Trophoblast cell (in vitro differentiated cells and primary cell): ENCODE data around the gene TEX22.

ENCODE experiments used
- DNase-seq, 2 donors: peaks; one replicate each; pipeline ENCODE4 v3.0.0-alpha.2; 2016
- H2AFZ ChIP-seq: 2 replicates; pipeline ENCODE4 v1.6.1; 2013; ENCODE audit warnings: low read length, moderate library complexity, mild to moderate bottlenecking; ENCODE audit not compliant: insufficient read depth, poor library complexity
- H2AK5ac ChIP-seq: 2 replicates; pipeline ENCODE4 v1.6.1; 2013; ENCODE audit warnings: mild to moderate bottlenecking, low read length
- H2BK120ac ChIP-seq: 2 replicates; pipeline ENCODE4 v1.6.1; 2013; ENCODE audit warnings: low read length, mild to moderate bottlenecking, moderate library complexity; ENCODE audit not compliant: insufficient read depth, poor library complexity
- H2BK12ac ChIP-seq: 2 replicates; pipeline ENCODE4 v1.6.1; 2013; ENCODE audit warnings: mild to moderate bottlenecking, low read length, moderate library complexity
- H2BK5ac ChIP-seq: 2 replicates; pipeline ENCODE4 v1.6.1; 2013; ENCODE audit warnings: low read length, low read depth, moderate library complexity, mild to moderate bottlenecking; ENCODE audit not compliant: poor library complexity
- H3K14ac ChIP-seq: 2 replicates; pipeline ENCODE4 v1.6.1; 2013; ENCODE audit warnings: mild to moderate bottlenecking, low read length
- H3K18ac ChIP-seq: 2 replicates; pipeline ENCODE4 v1.6.1; 2013; ENCODE audit warnings: mild to moderate bottlenecking, low read length
- H3K23ac ChIP-seq: 2 replicates; pipeline ENCODE4 v1.6.1; 2013; ENCODE audit warnings: low read length
- H3K27ac ChIP-seq: 2 replicates; pipeline ENCODE4 v1.5.1; 2013; ENCODE audit warnings: low read depth, mild to moderate bottlenecking, inconsistent platforms, low read length, moderate library complexity
- H3K27me3 ChIP-seq: 2 replicates; pipeline ENCODE4 v1.6.1; 2013; ENCODE audit warnings: inconsistent platforms, mild to moderate bottlenecking, low read length, moderate library complexity; ENCODE audit not compliant: insufficient read depth
- H3K36me3 ChIP-seq, 2 experiments: 1 replicate in 1 of 2; 2 replicates in 1 of 2; pipeline ENCODE4 v1.6.1; 2013; ENCODE audit warnings: low read length in 2 of 2, mild to moderate bottlenecking in 2 of 2, moderate library complexity in 1 of 2; ENCODE audit not compliant: insufficient read depth in 2 of 2, control insufficient read depth in 1 of 2
- H3K4ac ChIP-seq: 2 replicates; pipeline ENCODE4 v1.6.1; 2013; ENCODE audit warnings: low read depth, mild to moderate bottlenecking, low read length, moderate library complexity
- H3K4me1 ChIP-seq, 2 experiments: 1 replicate in 1 of 2; 2 replicates in 1 of 2; pipeline ENCODE4 v1.6.1; 2013; ENCODE audit warnings: low read length in 2 of 2, mild to moderate bottlenecking in 2 of 2, moderate library complexity in 1 of 2; ENCODE audit not compliant: insufficient read depth in 2 of 2, control insufficient read depth in 1 of 2
- H3K4me2 ChIP-seq: 2 replicates; pipeline ENCODE4 v1.6.1; 2013; ENCODE audit warnings: inconsistent platforms, mild to moderate bottlenecking, low read length, moderate library complexity
- H3K4me3 ChIP-seq: 2 replicates; pipeline ENCODE4 v1.5.1; 2013; ENCODE audit warnings: mild to moderate bottlenecking, low read depth, low read length, inconsistent platforms
- H3K79me1 ChIP-seq: one replicate; pipeline ENCODE4 v1.6.1; 2013; ENCODE audit warnings: low read length
- H3K79me2 ChIP-seq: 2 replicates; pipeline ENCODE4 v1.6.1; 2013; ENCODE audit warnings: low read length, mild to moderate bottlenecking; ENCODE audit not compliant: control insufficient read depth, insufficient read depth, poor library complexity
- H3K9ac ChIP-seq: 2 replicates; pipeline ENCODE4 v1.6.1; 2013; ENCODE audit warnings: mild to moderate bottlenecking, low read length
- H3K9me3 ChIP-seq: 2 replicates; pipeline ENCODE4 v1.6.1; 2013; ENCODE audit warnings: low read depth, mild to moderate bottlenecking, control low read depth, inconsistent platforms, low read length; ENCODE audit not compliant: insufficient read depth
- H4K12ac ChIP-seq: 2 replicates; pipeline ENCODE4 v1.6.1; 2013; ENCODE audit warnings: low read depth, mild to moderate bottlenecking, low read length, moderate library complexity
- H4K8ac ChIP-seq: 2 replicates; pipeline ENCODE4 v1.6.1; 2013; ENCODE audit warnings: low read depth, mild to moderate bottlenecking, low read length, moderate library complexity
- H4K91ac ChIP-seq: one replicate; pipeline ENCODE4 v1.6.1; 2013; ENCODE audit warnings: low read depth, mild to moderate bottlenecking, low read length, moderate library complexity
- WGBS: extraction: QIAGEN DNeasy Blood & Tissue Kit; methylation state at CpG from one replicate; pipeline ENCODE4 v1.1.7; 2013; ENCODE audit warnings: missing lambda C conversion rate; ENCODE audit not compliant: insufficient read length, insufficient coverage; ENCODE audit errors: extremely low coverage; 5-methylcytosine and 5-hydroxymethylcytosine counted together

The TEX22 gene

DNA sequence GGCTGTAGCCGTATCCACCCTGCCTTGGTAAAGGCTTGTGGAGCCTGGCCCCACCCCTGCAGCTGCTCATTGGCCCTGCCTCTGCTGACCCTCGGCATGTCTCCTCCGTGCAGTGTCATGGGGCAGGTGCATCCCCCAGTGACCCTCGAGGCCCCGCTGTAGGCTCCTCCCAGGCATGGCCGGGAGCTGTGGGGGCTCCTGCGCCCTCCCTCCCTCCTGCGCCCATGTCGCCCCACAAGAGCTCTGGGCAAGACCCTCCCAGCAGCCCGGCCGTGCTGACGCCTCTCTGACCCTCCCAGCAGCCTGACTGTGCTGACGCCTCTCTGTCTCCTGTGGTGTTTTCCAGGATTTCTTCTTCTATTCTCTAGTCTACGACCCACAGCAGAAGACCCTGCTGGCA lies 55.5 kb downstream of the TEX22 start:
- Histone ChIP-seq H4K12ac (no peak overlapping the region), H3K14ac (no peak overlapping the region), H3K4me1 (no peaks in the 10 kb centered on the region), H4K91ac (no peak overlapping the region), H2BK12ac (no peak overlapping the region), H3K9me3 (peaks cover 3% of the 10 kb centered on the region), H3K18ac (no peak overlapping the region), H3K79me2 (no peaks in the 10 kb centered on the region), H3K36me3 (peaks cover 81 to 82% of the 10 kb centered on the region in 2 experiments), H2BK5ac (no peak overlapping the region), H3K23ac (no peak overlapping the region), H3K4ac (no peak overlapping the region), H3K4me2 (no peak overlapping the region), H3K27me3 (no peaks in the 10 kb centered on the region), H2AFZ (no peak overlapping the region), H2AK5ac (no peak overlapping the region), H3K9ac (no peak overlapping the region), H3K79me1 (no peaks in the 10 kb centered on the region), H3K4me3 (no peak overlapping the region), H3K27ac (no peak overlapping the region), H2BK120ac (no peak overlapping the region), H4K8ac (no peak overlapping the region)
- WGBS = no CpG with 5 or more reads among the region's 14 CpGs
- no peak for DNase-seq

DNA sequence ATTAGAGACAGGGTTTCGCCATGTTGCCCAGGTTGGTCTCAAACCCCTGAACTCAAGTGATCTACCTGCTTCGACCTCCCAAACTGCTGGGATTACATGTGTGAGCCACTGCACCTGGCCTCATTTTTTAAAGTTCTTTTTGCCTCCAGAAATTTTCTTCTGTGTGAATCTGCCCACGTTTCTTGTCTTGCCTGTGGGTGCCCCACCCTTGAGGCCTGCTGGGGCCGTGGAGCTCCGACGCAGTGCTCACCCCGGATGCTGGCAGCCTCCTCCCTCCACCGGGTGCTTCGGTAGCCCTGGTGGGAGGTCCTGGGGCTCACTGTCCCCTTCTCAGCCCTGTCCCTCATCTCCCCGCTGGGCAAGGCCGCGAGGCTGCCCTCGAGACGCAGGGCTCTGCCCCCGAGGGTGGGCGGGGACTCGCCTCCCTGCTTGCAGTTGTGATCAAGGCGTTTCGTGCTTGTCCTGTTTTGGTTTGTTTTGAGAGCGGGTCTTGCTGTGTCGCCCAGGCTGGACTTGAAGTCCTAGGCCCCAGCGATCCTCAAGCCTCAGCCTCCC lies 56.8 kb downstream of the TEX22 start:
- DNase-seq = no peak
- Histone ChIP-seq H3K27ac (no peak overlapping the region), H3K4me2 (no peak overlapping the region), H3K27me3 (no peaks in the 10 kb centered on the region), H3K18ac (no peak overlapping the region), H4K12ac (no peak overlapping the region), H3K36me3 (peaks cover 71 to 73% of the 10 kb centered on the region in 2 experiments), H3K4me3 (peak overlapping the region; percentile 29), H3K79me1 (no peaks in the 10 kb centered on the region), H2BK12ac (no peak overlapping the region), H2AFZ (no peak overlapping the region), H2AK5ac (no peak overlapping the region), H3K23ac (no peak overlapping the region), H3K4me1 (no peaks in the 10 kb centered on the region), H3K14ac (no peak overlapping the region), H4K8ac (no peak overlapping the region), H3K4ac (no peak overlapping the region), H4K91ac (no peak overlapping the region), H2BK5ac (no peak overlapping the region), H3K79me2 (no peaks in the 10 kb centered on the region), H2BK120ac (no peak overlapping the region), H3K9me3 (peaks cover 3% of the 10 kb centered on the region), H3K9ac (no peak overlapping the region)
- no CpG with 5 or more reads among the region's 22 CpGs for WGBS

GRCh38 chr14:105455766-105456660 lies 57.7 kb downstream of the TEX22 start:
- no peak overlapping the region for H3K9ac ChIP-seq
- no peak overlapping the region for H2BK12ac ChIP-seq
- H3K79me1 ChIP-seq = no peaks in the 10 kb centered on the region
- H2BK5ac ChIP-seq = no peak overlapping the region
- H4K91ac ChIP-seq = peak overlapping the region; percentile 2
- H4K8ac ChIP-seq = no peak overlapping the region
- no CpG with 5 or more reads among the region's 22 CpGs for WGBS
- no peak overlapping the region for H2AFZ ChIP-seq
- H3K4me3 ChIP-seq = no peak overlapping the region
- H3K27ac ChIP-seq = no peak overlapping the region
- no peak overlapping the region for H3K4me2 ChIP-seq
- peaks cover 2% of the 10 kb centered on the region for H3K9me3 ChIP-seq
- no peak overlapping the region for H2BK120ac ChIP-seq
- H3K18ac ChIP-seq = no peak overlapping the region
- no peak overlapping the region for H3K23ac ChIP-seq
- DNase-seq = no peak
- no peaks in the 10 kb centered on the region for H3K4me1 ChIP-seq
- no peaks in the 10 kb centered on the region for H3K27me3 ChIP-seq
- no peaks in the 10 kb centered on the region for H3K79me2 ChIP-seq
- H2AK5ac ChIP-seq = no peak overlapping the region
- H3K36me3 ChIP-seq = peaks cover 71 to 73% of the 10 kb centered on the region in 2 experiments
- no peak overlapping the region for H4K12ac ChIP-seq
- H3K14ac ChIP-seq = no peak overlapping the region
- no peak overlapping the region for H3K4ac ChIP-seq

DNA sequence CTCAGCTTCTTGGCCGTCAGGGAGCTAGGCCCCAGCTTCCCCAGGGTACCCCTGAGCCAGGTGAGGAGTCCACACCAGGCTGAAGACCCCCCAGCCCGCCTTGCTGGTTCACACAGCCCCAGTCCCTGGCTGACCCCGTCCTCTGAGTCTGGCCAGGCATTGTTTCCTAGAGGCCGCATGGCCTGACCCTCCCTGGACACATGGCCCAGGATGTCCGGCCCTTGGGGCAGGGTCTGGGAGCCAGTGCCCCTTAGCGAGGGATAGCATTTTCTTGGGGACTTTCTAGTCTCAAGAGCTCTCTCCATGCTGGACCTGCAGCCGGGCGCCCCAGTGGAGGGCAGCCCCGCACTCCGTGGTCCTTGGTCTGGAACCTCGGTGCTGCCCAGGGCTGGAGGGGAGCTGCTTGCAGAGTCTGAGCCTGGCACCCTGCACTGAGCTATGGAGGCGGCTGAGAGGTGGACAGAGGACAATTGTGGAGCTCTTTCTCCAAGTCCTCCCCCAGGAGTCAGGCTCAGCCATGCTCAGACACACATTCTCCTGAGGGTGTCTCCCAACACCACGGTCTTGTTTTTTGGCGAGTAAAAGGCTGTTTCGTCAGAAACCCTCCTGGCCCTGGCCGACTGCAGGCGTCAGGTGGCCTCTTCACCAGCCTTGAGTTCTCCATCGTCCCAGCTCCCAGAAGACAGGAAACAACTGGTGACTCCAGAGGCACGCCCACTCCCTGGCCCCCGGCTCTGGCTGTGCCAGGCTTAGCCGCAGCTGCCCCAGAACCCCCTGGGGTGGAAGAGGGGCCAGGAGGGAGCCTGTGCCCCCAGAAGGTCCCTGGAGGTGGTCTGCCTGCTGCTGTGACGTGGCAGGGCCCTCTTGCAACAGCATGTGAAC lies 58.6 kb downstream of the TEX22 start:
- Histone ChIP-seq H3K36me3 (peaks cover 75 to 76% of the 10 kb centered on the region in 2 experiments), H3K79me1 (no peaks in the 10 kb centered on the region), H4K12ac (no peak overlapping the region), H3K4me2 (no peak overlapping the region), H3K9me3 (no peaks in the 10 kb centered on the region), H4K91ac (no peak overlapping the region), H3K4ac (no peak overlapping the region), H3K23ac (no peak overlapping the region), H3K79me2 (no peaks in the 10 kb centered on the region), H3K14ac (no peak overlapping the region), H3K4me1 (no peaks in the 10 kb centered on the region), H3K9ac (no peak overlapping the region), H3K4me3 (no peak overlapping the region), H2AFZ (no peak overlapping the region), H2AK5ac (no peak overlapping the region), H2BK120ac (no peak overlapping the region), H3K27ac (no peak overlapping the region), H4K8ac (no peak overlapping the region), H3K27me3 (no peaks in the 10 kb centered on the region), H3K18ac (no peak overlapping the region), H2BK5ac (no peak overlapping the region), H2BK12ac (no peak overlapping the region)
- WGBS = no CpG with 5 or more reads among the region's 22 CpGs
- DNase-seq = peak in 1 of 2 donors; percentile 13
